Urinary bladder (tissue), 4 donors: Measurements from ENCODE around the gene HOXD3. TPM values are rescaled to one million over a fixed set of nuclear protein-coding genes. Genes with fewer than 3 reads are reported as not detected.

ENCODE experiments used
- DNase-seq: peaks from one replicate; pipeline ENCODE4 v3.0.0-alpha.2; 2015; ENCODE audit errors: extremely low spot score
- H3K27ac ChIP-seq: one replicate; pipeline ENCODE4 v1.5.1; 2013; ENCODE audit warnings: low read depth, mild to moderate bottlenecking, moderate library complexity
- H3K36me3 ChIP-seq: one replicate; pipeline ENCODE4 v1.6.1; 2013; ENCODE audit warnings: mild to moderate bottlenecking, moderate library complexity; ENCODE audit not compliant: insufficient read depth
- H3K4me1 ChIP-seq: one replicate; pipeline ENCODE4 v1.6.1; 2013; ENCODE audit warnings: mild to moderate bottlenecking, moderate library complexity; ENCODE audit not compliant: insufficient read depth
- H3K4me3 ChIP-seq: one replicate; pipeline ENCODE4 v1.5.1; 2013; ENCODE audit warnings: low read depth, low read length
- WGBS: extraction: QIAGEN DNeasy Blood & Tissue Kit; methylation state at CpG from one replicate; pipeline ENCODE4 v1.1.7; 2013; 5-methylcytosine and 5-hydroxymethylcytosine counted together
- polyA plus RNA-seq: library from polyadenylated mRNA; stranded (reverse); fragments of 200-250 nt; gene quantifications from one replicate; pipeline ENCODE4 v1.2.3, GENCODE V29; 2013
- total RNA-seq: library from RNA; depleted of rRNA; stranded (reverse); fragments of >200 nt; gene quantifications from one replicate; pipeline ENCODE4 v1.2.3, GENCODE V29; 2014
- donor health status: healthy with polysubstance abuse.
- donor health status: healthy.

HOXD3 gene
- total RNA-seq: 5.2 TPM
- 1.6 TPM for polyA plus RNA-seq

DNA sequence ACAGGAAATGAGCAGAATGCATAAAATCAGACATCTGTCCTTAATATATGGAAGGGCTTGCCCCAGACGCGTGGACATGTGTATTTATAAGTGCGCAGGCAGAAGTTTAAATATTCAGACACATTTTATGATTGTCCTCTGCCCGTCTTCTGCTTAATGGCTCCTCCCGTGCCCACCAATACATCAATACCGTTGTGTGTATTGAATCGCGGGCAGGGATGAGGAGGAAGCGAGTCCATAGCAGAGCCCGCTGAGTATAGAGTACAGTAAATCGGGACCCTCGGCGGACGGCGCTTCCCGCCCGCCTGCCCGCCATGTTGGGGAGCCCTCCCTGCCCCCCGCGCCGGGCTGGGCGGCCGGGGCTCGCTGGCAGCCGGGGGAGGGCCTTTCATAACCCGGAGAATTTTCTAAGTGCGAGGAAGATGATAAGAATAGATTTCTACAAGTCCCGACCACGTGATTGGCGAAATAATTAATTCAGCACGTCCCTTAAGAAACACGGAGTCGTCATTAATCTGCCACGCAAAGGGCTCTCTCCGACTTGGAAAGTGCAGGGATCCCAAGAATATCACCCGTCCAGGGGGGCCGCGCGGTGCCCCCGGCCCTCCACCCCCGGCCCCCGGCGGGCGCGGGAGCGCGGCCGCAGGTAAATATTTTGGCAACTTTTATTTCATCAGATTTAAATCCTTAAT, at the start of gene HOXD3:
Gene HOXD3 (plus strand): TSS at position 501 of the 692 bp plus-strand sequence. CDS start 11,808 bp downstream, outside the sequence.
- no peak for DNase-seq

DNA sequence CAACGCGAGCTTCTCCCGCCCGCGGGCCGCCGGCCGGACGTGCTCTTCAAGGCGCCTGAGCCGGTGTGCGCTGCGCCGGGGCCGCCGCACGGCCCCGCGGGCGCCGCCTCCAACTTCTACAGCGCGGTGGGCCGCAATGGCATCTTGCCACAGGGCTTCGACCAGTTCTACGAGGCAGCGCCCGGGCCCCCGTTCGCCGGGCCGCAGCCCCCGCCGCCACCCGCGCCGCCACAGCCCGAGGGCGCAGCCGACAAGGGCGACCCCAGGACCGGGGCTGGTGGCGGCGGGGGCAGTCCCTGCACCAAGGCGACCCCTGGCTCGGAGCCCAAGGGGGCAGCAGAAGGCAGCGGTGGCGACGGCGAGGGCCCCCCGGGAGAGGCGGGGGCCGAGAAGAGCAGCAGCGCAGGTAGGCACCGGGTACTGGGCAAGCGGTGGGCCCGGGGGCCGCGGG, 49.4 kb upstream of the HOXD3 start:
- WGBS: under 1% methylated on average over 59 of the region's 59 CpGs
- Histone ChIP-seq H3K36me3 (no peaks in the 10 kb centered on the region), H3K4me3 (peak overlapping the region; percentile 47), H3K27ac (no peak overlapping the region), H3K4me1 (no peaks in the 10 kb centered on the region)
- no peak for DNase-seq

More for the DNA sequence above, at the start of gene HOXD3:
- Histone ChIP-seq H3K4me3 (peak within 1 kb of the TSS; percentile 23), H3K4me1 (peaks cover 2% of the 10 kb centered on the region), H3K36me3 (no peaks in the 10 kb centered on the region), H3K27ac (no peak within 1 kb of the TSS)
- 9% methylated on average over 48 of the region's 48 CpGs for WGBS

DNA sequence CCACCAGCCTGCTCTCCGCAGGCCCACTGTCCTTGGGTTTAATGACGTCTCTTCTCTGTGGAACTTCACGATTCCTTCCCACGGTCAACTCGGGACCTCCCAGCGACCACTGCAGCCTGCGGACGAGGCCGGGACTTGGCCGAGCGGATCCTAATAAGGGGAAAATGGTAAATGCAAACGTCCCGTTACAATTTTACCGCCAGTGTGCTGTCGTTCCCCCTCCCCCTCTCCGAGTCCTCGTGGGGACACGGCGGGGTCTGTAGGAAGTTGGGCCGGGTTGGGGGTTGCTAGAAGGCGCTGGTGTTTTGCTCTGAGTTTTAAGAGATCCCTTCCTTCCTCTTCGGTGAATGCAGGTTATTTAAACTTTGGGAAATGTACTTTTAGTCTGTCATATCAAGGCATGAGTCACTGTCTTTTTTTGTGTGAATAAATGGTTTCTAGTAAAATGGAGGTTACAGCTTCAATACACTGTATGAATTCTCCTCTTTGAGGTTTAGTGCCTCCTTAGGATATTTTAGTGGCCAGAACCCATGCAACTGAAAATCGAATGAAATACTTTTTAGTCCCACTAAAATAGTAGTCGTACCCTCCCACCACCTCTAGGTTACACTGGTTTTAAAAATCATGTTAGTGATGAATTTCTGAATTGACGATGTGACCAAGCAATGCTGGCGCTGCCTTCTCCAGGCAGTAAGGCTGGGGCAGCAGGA, 47.8 kb upstream of the HOXD3 start:
- H3K4me1 ChIP-seq: no peaks in the 10 kb centered on the region
- H3K27ac ChIP-seq: no peak overlapping the region
- DNase-seq: no peak
- H3K36me3 ChIP-seq: no peaks in the 10 kb centered on the region
- H3K4me3 ChIP-seq: no peak overlapping the region
- 60% methylated on average over 26 of the region's 26 CpGs for WGBS

DNA sequence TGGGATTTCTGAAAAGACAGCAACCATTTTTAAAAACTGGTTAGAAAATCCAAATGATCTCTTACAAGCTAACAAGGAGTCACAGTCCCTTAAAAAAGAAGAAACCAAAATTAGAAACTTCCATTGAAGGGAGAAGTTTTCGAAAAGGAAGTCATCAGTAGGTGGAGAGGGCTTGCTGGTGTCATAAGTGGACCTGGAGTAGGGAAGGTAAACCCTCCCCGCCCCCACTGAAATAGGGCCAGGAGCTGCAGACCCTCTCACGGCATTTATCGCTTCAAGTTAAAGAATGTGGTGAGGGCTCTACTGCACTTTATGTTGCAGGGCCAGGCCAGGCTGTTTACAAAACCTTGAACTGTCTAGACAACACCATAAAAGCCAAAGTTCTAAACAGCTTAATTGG, 47.2 kb upstream of the HOXD3 start:
- no peaks in the 10 kb centered on the region for H3K36me3 ChIP-seq
- H3K27ac ChIP-seq: no peak overlapping the region
- DNase-seq: no peak
- H3K4me3 ChIP-seq: no peak overlapping the region
- WGBS: 82% methylated on average over 4 of the region's 4 CpGs
- H3K4me1 ChIP-seq: no peaks in the 10 kb centered on the region

DNA sequence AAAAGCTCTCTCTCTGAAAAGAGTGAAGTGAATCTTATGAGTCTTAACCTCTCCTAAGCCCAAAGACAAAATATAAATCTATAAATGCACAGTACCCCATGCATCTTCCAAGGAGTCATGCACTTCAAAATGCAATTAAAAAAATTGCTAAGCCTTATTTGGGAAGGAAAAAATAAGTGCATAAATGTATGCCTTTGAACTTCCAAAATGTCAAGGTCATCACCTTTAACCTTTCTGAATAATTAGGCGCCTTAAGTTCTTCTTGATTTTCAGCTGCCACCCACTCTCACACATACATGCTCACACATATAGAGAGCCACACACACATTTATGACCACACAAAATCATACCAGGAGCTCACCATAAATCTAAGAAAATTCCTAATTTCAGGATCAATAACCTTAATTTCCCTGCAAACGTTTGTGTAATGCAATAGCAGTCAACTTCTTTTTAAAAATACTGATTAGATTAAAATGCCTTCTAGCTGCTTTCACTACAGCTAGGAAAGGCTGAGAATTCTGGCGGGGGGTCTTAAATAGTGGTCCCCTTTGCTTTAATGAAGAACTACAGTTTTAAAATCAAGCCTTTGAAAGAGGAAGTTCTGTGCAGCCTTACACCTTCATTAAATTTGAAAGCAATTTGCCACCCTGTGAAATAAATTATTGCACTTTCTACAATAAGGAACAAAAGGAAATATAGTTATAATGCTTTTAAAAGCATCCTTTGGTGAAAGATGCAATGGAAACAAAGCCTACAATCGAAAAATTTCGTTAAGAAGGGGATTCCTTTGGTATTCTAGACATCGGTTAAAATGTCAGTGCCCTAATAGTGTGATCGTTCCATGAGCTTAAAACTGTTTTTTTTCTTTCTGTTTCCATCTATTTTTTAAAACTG, 46.4 kb upstream of the HOXD3 start:
- no peak for DNase-seq
- WGBS: 64% methylated on average over 7 of the region's 7 CpGs
- H3K36me3 ChIP-seq: no peaks in the 10 kb centered on the region
- no peak overlapping the region for H3K4me3 ChIP-seq
- H3K27ac ChIP-seq: no peak overlapping the region
- no peaks in the 10 kb centered on the region for H3K4me1 ChIP-seq

GRCh38 chr2:176111309-176111663, 45.8 kb upstream of the HOXD3 start:
- H3K27ac ChIP-seq: no peak overlapping the region
- H3K36me3 ChIP-seq: no peaks in the 10 kb centered on the region
- WGBS: 31% methylated on average over 16 of the region's 16 CpGs
- no peak for DNase-seq
- no peak overlapping the region for H3K4me3 ChIP-seq
- H3K4me1 ChIP-seq: no peaks in the 10 kb centered on the region

DNA sequence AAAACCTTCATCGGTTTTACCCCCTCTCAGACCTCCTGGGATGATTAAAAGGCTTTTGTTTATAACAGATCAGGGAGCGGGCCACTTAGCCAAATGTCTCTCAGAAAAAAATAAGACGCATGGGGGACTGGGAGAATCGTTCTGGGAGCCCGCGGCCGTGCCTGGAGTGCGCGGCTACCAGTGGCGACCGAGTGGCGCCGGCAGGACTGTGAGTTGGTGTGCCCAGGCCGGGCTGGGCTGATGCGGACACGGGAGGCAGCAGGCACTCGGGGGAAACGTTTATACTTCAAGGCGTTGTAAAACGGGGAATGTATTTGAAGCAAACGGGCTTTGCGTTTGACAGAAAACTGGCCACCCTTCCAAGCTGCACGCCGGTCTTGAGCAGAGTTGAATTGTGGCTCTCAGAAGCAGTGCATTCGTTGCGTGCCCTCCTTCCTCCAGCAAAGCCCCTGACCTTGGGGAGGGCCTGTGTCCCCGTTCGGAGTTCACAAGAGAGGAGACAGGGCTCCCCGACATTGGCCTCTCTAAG, 45.2 kb upstream of the HOXD3 start:
- H3K4me1 ChIP-seq: no peaks in the 10 kb centered on the region
- H3K4me3 ChIP-seq: no peak overlapping the region
- H3K36me3 ChIP-seq: no peaks in the 10 kb centered on the region
- 37% methylated on average over 29 of the region's 29 CpGs for WGBS
- DNase-seq: no peak
- H3K27ac ChIP-seq: no peak overlapping the region

- DNase-seq: no peak
- 66% methylated on average over 40 of the region's 40 CpGs for WGBS
- H3K27ac ChIP-seq: no peak overlapping the region
- no peaks in the 10 kb centered on the region for H3K36me3 ChIP-seq
- H3K4me3 ChIP-seq: no peak overlapping the region
- H3K4me1 ChIP-seq: no peaks in the 10 kb centered on the region
These were observed 44.5 kb upstream of the HOXD3 start for GRCh38 chr2:176112375-176113302.

DNA sequence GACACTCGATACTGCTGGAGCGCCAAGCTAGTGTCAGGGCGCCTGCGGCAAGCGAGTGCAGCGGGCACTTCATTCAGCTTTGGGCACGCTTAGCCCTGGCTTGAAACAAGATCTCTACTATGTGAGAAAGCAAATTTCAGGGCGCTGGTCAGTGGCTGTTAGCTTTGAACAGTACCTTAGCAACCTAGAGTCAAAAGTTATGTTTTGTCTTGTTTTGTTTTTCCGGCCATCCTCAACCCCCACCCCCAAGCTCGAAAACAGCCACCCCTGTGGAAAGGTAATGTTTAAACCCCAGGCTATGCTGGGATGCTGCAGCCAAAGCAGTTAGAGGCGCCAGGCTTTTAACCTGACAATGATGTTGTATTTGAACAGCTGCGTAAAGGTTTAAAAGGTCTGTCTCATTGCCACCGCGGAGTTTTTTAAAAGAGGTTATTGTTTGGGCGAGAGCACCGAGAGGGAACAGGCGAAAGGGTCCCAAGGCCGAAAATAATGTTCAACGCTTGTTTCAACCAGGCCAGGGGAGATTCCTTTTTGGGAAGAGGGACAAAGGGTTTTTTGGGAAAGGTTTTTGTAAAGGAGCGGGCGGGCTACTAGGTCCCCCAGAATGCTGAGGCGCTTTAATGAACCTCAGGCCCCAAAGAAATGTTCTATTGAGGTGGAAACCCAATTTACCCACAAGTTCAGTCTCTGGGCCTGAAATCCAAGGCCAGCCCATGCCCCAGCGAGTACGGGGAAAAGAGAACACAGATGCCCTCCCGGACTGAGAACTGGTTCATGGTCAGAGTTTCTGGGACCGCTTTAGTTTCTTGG, 42.8 kb upstream of the HOXD3 start:
- no peak for DNase-seq
- Histone ChIP-seq H3K27ac (no peak overlapping the region), H3K4me3 (no peak overlapping the region), H3K36me3 (no peaks in the 10 kb centered on the region), H3K4me1 (no peaks in the 10 kb centered on the region)
- 76% methylated on average over 26 of the region's 26 CpGs for WGBS

DNA sequence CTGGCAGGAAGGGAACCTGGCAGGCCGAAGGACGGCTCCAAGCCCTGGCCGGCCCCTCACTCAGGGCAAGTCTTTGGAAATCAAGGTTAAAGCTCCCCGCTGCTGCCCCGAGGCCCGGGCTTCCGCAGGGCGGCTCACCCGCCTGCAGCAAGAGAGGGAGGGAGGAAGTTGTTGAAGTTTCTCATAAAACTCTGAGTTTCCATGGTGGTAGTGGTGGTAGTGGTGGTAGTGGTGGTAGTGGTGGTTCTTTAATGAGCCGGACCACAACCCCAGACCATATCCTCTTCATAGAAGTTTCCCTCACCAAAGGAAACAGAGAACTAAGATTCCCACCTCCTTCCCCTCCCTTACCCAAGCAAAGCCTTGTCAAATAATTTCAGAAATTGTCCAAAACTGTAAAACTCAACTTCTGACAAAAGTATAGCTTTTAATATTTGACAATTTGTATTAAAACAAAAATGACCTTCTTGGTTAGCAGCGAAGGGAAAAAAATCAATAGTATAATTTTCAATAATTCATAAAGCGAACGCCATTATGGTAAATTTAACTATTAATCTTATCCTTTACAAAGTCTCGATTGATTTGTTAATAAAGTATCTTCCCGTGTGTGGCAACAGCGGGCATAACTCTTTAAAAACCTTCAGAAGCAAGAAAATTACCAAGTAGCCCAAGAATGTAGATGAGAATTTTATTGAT, 42.0 kb upstream of the HOXD3 start:
- whole genome bisulfite sequencing: 83% methylated on average over 16 of the region's 16 CpGs
- Histone ChIP-seq H3K27ac (no peak overlapping the region), H3K36me3 (no peaks in the 10 kb centered on the region), H3K4me3 (no peak overlapping the region), H3K4me1 (no peaks in the 10 kb centered on the region)
- no peak for DNase-seq

DNA sequence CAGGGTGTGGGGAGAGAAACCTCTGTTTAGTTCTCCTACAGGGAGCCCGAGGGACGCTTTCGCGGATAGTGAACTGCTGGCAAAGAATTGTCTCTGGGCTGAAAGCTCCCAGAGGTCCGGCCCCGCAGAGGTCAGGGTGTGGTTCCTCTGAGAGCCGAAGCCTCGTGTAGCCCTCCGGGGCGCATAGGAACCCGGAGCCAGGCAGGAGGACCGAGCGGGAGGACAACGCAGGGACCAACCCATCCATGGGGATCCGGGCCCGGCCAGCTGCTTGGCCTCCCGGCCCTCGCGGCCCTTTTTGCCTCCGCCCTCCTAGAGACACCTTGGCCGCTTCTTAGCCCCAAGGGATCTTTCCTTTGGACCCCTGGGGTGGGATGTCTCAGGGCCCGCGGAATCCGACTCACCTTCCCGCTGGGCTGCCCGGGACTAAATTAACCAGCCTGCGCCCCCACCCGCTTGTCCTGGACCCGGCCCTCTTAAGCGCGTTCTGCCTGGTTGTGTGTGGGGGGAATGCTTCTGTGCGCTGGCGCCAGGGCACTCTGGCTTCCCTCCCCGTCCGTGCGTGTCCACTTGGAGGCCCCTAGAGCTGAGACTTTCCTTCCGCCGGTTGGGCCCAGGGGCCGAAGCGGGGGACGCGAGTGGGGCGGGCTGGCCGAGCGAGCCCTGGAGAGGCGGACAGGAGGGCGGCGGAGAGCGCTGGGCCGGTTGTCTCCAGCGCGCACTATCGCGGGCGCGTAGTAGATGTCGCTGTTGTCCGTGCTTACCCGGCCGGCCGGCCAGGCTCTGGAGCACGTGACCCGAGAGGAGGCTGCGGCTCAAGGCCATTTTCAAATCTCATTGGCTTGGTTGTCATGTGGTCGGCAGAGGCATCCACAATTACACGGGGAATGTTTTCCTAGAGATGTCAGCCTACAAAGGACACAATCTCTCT, 41.0 kb upstream of the HOXD3 start, which contains the start of gene HOXD10:
Gene HOXD10 (plus strand): TSS at position 896 of the 931 bp plus-strand sequence. CDS start 56 bp downstream, outside the sequence.
- 47% methylated on average over 66 of the region's 66 CpGs for WGBS
- Histone ChIP-seq H3K4me1 (no peaks in the 10 kb centered on the region), H3K4me3 (peak within 1 kb of the TSS; percentile 1), H3K27ac (no peak within 1 kb of the TSS), H3K36me3 (no peaks in the 10 kb centered on the region)
- no peak for DNase-seq
